Heart left ventricle (tissue), 16 donors: ENCODE results near the gene DNER. TPM values are rescaled to one million over a fixed set of nuclear protein-coding genes. Genes with fewer than 3 reads are reported as not detected.

Source experiments
- ATAC-seq, 4 donors: fragments of 200-7000 bp; cut with Tn5 transposase; one replicate each; pipeline ENCODE4 v1.9.1; 2020 to 2022; ENCODE audit warnings: moderate library complexity in 4 of 4, mild to moderate bottlenecking in 3 of 4, moderate number of reproducible peaks in 1 of 4
- DNase-seq, 5 donors: peaks; one replicate each; pipeline ENCODE4 v3.0.0-alpha.2; 2020
- H3K27ac ChIP-seq, 12 donors: fragments of 200-600 bp; sonication (generic) in 4 of 12; one replicate each; pipeline versions ENCODE4 v1.5.0 to v1.8.0; 2016 to 2022; ENCODE audit warnings: mild to moderate bottlenecking in 2 of 12
- H3K27me3 ChIP-seq, 9 donors: fragments of 200-600 bp; sonication (generic) in 2 of 9; one replicate each; pipeline versions ENCODE4 v1.5.1 to v1.8.0; 2016 to 2022; ENCODE audit warnings: mild to moderate bottlenecking in 3 of 9
- H3K36me3 ChIP-seq, 9 donors: fragments of 200-600 bp; sonication (generic) in 2 of 9; one replicate each; pipeline versions ENCODE4 v1.5.0 to v1.8.0; 2018 to 2022; ENCODE audit warnings: mild to moderate bottlenecking in 2 of 9
- H3K4me1 ChIP-seq, 12 donors: fragments of 200-600 bp; sonication (generic) in 4 of 12; one replicate each; pipeline versions ENCODE4 v1.5.0 to v1.8.0; 2016 to 2022; ENCODE audit warnings: mild to moderate bottlenecking in 3 of 12
- H3K4me3 ChIP-seq, 12 donors: fragments of 200-600 bp; sonication (generic) in 4 of 12; one replicate each; pipeline versions ENCODE4 v1.5.0 to v1.8.0; 2017 to 2022; ENCODE audit warnings: mild to moderate bottlenecking in 9 of 12, moderate library complexity in 4 of 12
- H3K9me3 ChIP-seq, 12 donors: fragments of 200-600 bp; sonication (generic) in 4 of 12; one replicate each; pipeline versions ENCODE4 v1.5.0 to v1.8.0; 2016 to 2022; ENCODE audit warnings: mild to moderate bottlenecking in 1 of 12
- POLR2A ChIP-seq, 2 donors: fragments of 450-650 bp; IDR thresholded peaks; one replicate each; pipeline ENCODE4 v1.6.1; 2017; ENCODE audit warnings: antibody characterized with exemption in 2 of 2, mild to moderate bottlenecking in 2 of 2, moderate library complexity in 2 of 2
- WGBS, 4 donors: extraction: QIAGEN DNeasy Blood & Tissue Kit in 2 of 4; methylation state at CpG; one replicate each; pipeline versions ENCODE4 v1.1.5 to v1.1.7; 2013 to 2018; 5-methylcytosine and 5-hydroxymethylcytosine counted together
- intact Hi-C, 10 donors: fragments of 100-400 bp; cut with DNase I; formaldehyde crosslinking; loops; one replicate each; pipeline versions ENCODE4 v1.11.1 to v1.14.2; 2022
- polyA plus RNA-seq, 2 donors: library from polyadenylated mRNA; stranded (reverse); fragments of 200-250 nt; gene quantifications; one replicate each; pipeline ENCODE4 v1.2.3, GENCODE V29; 2013
- total RNA-seq, 9 donors: library from RNA; depleted of rRNA in 2 of 9; stranded (reverse); fragments of >200 nt in 2 of 9; fragmentation: NEBNext Ultra II Directional in 3 of 9; extraction: Animal tissue kit (Norgen Biotek cat#: 25700) in 3 of 9; gene quantifications; one replicate each; pipeline versions ENCODE4 v1.1.0 to v1.2.4, GENCODE V29; 2016 to 2023
- TF ChIP-seq, protein P1 (sequence below), 12 donors: fragments of 200-600 bp; sonication (generic) in 4 of 12; IDR thresholded peaks; one replicate each; pipeline versions ENCODE4 v1.5.0 to v1.8.0; 2018 to 2022; ENCODE audit warnings: antibody characterized with exemption in 12 of 12, mild to moderate bottlenecking in 5 of 12
- donor health status: ischemic (EF 13 %, LVEDD 7.1; RV severe dilation, severe dysfunction).
- donor health status: healthy with polysubstance abuse.
- donor health status: DM: no; HTN: yes; CAD: no.
- donor health status: DM: no; HTN: no; CAD: no.
- donor health status: ischemic (EF 25% LVEDD 6.9; RV normal size, moderate dysfunction).
- donor health status: ischemic (EF 25% LVEDD 5.7; RV mildly dilated, moderate dysfunction).
- donor health status: healthy.
- donor health status: DM: yes; HTN: yes; CAD: no.
- donor health status: ischemic (EF 35%, LVEDD 5.7; RV mildly dilated, moderate dysfunction).
- donor health status: nonischemic (EF 11% LVEDD 7.7; RV severe dilation, severe dysfunction).
- donor health status: DM: yes; HTN: yes; CAD: no.
- donor health status: PGD.
- donor health status: ischemic (EF 29% LVEDD 5.4; RV normal size, mild dysfunction).
- donor health status: nonischemic (EF 23%, LVEDD 6.1; RV moderate dilation, normal function).

DNER gene
- total and polyA plus RNA-seq, 11 donors, result 0.19 to 3.3 (median 0.82) TPM

DNA sequence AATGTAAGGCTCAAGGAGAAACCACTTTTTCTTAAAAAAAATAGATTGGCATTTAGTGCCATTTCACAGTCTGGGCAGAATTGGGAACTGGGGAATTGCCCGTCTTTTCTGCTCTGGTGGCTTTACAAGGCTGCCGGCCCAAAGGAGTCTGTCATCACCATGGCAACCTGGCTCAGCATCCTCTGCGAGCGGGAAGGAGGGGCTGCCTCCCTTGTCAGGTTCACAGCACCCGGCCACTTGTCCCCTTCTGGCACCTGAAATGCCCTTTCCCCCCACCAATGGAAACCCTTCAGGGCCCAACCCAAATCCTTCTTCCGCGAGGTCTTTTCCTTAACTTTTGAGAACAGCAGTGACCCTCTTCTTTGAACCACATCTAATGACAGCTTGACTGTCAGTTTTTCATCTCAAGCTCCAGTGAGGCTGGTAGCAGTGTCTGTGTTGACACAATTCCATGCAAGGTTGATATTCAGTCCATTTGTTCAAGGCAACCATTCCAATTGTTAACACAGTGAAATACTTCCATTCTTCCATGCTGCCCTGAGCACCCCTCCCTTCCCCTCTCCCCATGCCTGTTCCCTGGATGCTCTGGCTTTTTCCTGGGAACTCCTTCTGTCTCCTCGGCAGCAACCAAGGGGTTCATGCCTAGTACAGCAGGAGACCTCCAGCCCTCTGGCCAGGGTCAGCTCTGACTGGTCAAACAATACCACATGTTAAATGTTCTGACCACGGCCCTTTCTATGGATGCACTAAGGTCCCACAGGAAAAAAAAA lies 79.6 kb downstream of the DNER start:
- H3K4me3 ChIP-seq, result no peak overlapping the region
- peaks cover 0 to 36% (median 4%) of the 10 kb centered on the region in 9 donors for H3K27me3 ChIP-seq
- 36 to 47% (median 37%) methylated on average over 9 of the region's 9 CpGs for WGBS, 4 donors
- no peaks in the 10 kb centered on the region for H3K9me3 ChIP-seq
- no peak for ATAC-seq
- H3K36me3 ChIP-seq, result no peaks in the 10 kb centered on the region
- intact Hi-C loops, result no loop called here
- DNase-seq, result no peak
- TF ChIP-seq POLR2A (IDR thresholded peaks at IDR 0.05), result no peak
- TF ChIP-seq, protein P1, sequence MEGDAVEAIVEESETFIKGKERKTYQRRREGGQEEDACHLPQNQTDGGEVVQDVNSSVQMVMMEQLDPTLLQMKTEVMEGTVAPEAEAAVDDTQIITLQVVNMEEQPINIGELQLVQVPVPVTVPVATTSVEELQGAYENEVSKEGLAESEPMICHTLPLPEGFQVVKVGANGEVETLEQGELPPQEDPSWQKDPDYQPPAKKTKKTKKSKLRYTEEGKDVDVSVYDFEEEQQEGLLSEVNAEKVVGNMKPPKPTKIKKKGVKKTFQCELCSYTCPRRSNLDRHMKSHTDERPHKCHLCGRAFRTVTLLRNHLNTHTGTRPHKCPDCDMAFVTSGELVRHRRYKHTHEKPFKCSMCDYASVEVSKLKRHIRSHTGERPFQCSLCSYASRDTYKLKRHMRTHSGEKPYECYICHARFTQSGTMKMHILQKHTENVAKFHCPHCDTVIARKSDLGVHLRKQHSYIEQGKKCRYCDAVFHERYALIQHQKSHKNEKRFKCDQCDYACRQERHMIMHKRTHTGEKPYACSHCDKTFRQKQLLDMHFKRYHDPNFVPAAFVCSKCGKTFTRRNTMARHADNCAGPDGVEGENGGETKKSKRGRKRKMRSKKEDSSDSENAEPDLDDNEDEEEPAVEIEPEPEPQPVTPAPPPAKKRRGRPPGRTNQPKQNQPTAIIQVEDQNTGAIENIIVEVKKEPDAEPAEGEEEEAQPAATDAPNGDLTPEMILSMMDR (IDR thresholded peaks at IDR 0.05), result no peak
- no peak overlapping the region for H3K27ac ChIP-seq
- H3K4me1 ChIP-seq, result no peaks in the 10 kb centered on the region

DNA sequence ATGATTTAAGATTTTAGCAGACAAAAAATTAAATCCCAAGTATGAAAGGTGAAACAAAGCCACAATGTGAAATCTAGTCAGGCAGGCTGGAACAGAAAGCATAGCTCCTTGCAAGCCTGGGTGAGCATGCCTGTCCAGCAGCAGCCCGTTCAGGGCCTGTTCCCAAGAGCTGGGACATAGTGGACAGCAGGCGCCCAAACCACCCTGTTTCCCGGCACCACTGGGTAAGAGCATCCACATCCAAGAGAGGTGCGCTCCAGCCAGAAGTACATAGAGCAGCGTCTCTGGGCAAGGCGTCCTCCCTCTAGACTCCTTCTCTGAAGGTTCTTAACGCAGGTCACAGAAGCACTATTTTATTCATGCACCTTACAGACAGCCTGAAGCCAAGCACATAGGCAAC lies 80.8 kb downstream of the DNER start:
- Histone ChIP-seq H3K36me3 (no peaks in the 10 kb centered on the region), H3K9me3 (no peaks in the 10 kb centered on the region), H3K27ac (no peak overlapping the region), H3K27me3 (peaks cover 0 to 36% (median 4%) of the 10 kb centered on the region in 9 donors), H3K4me1 (no peaks in the 10 kb centered on the region), H3K4me3 (no peak overlapping the region)
- ATAC-seq, result no peak
- TF ChIP-seq, protein P1 (IDR thresholded peaks at IDR 0.05), result no peak
- no peak for TF ChIP-seq POLR2A (IDR thresholded peaks at IDR 0.05)
- intact Hi-C loops, result no loop called here
- no peak for DNase-seq
- WGBS, 4 donors, result 64 to 75% (median 71%) methylated on average over 7 of the region's 7 CpGs

DNA sequence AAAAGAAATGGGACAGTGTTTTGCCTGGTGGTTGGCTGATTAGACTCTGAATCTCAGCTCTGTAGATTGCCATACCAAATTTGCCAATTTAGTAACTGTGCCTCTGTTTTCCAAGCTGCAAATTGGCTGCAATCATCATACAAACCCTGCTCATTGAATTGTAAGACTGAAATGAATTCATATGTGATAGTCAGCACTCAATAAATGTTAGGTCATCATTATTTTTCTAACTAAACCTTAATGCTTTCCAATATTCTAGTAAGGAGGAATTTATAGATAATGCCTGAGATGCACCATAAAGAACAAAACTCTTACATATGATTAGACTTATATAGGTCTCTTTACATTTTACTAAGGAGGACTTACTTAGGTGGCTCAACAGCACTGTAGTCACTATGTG lies 85.3 kb downstream of the DNER start:
- Histone ChIP-seq H3K27me3 (peaks cover 0 to 19% (median 0%) of the 10 kb centered on the region in 9 donors), H3K36me3 (no peaks in the 10 kb centered on the region), H3K4me3 (no peak overlapping the region), H3K27ac (no peak overlapping the region), H3K4me1 (no peaks in the 10 kb centered on the region), H3K9me3 (no peaks in the 10 kb centered on the region)
- no peak for TF ChIP-seq POLR2A (IDR thresholded peaks at IDR 0.05)
- TF ChIP-seq, protein P1 (IDR thresholded peaks at IDR 0.05), result no peak
- DNase-seq (no peak), ATAC-seq (no peak)
- intact Hi-C loops, result no loop called here

DNA sequence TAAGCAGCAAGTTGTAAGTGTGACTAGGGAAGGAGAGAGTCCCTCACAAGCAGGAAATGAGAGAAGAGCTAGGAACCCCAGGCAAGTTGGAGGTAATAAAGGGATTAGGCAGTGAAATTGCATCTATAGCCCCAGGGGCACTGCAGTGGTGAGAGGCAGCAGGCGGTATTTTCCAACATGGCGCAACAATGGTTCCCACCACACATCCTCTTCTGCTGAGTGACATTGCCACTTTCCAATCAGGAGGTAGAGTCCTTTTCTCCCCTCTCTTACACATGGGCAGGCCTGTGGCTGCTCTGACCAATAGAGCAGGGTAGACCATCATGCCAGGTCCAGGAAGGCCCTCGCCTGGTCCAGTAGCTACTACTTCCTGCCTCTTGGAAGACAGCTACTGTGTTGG lies 86.6 kb downstream of the DNER start:
- Histone ChIP-seq H3K36me3 (no peaks in the 10 kb centered on the region), H3K4me3 (no peak overlapping the region), H3K27me3 (peaks cover 0 to 14% (median 0%) of the 10 kb centered on the region in 9 donors), H3K4me1 (no peaks in the 10 kb centered on the region), H3K27ac (no peak overlapping the region), H3K9me3 (no peaks in the 10 kb centered on the region)
- TF ChIP-seq POLR2A (IDR thresholded peaks at IDR 0.05), result no peak
- TF ChIP-seq, protein P1 (IDR thresholded peaks at IDR 0.05), result no peak
- DNase-seq (no peak), ATAC-seq (no peak)
- intact Hi-C loops, result no loop called here
- 57 to 72% (median 70%) methylated on average over 3 of the region's 3 CpGs for WGBS, 4 donors
